Skeletal muscle tissue (tissue), 4 donors: Measurements from ENCODE around the gene JAKMIP3. TPM values are rescaled to one million over a fixed set of nuclear protein-coding genes. Genes with fewer than 3 reads are reported as not detected.

Experiments
- H3K27ac ChIP-seq: one replicate; pipeline ENCODE4 v1.7.0; 2013; ENCODE audit warnings: mild to moderate bottlenecking, low read depth, low read length, inconsistent platforms
- H3K27me3 ChIP-seq, 3 donors: one replicate each; pipeline ENCODE4 v1.7.0; 2013; ENCODE audit warnings: low read length in 3 of 3; ENCODE audit not compliant: control insufficient read depth in 3 of 3, insufficient read depth in 3 of 3
- H3K36me3 ChIP-seq, 3 donors: one replicate each; pipeline ENCODE4 v1.7.0; 2013; ENCODE audit warnings: low read length in 3 of 3; ENCODE audit not compliant: control insufficient read depth in 3 of 3, insufficient read depth in 3 of 3
- H3K4me1 ChIP-seq, 3 donors: one replicate each; pipeline ENCODE4 v1.7.0; 2013; ENCODE audit warnings: low read length in 3 of 3, mild to moderate bottlenecking in 3 of 3; ENCODE audit not compliant: control insufficient read depth in 3 of 3, insufficient read depth in 3 of 3
- H3K4me3 ChIP-seq, 3 donors: one replicate each; pipeline ENCODE4 v1.7.0; 2013; ENCODE audit warnings: low read length in 3 of 3
- H3K9ac ChIP-seq, 3 donors: one replicate each; pipeline ENCODE4 v1.7.0; 2013; ENCODE audit warnings: low read length in 3 of 3, mild to moderate bottlenecking in 3 of 3, moderate library complexity in 2 of 3, low read depth in 1 of 3
- H3K9me3 ChIP-seq, 3 donors: one replicate each; pipeline ENCODE4 v1.7.0; 2013; ENCODE audit warnings: low read length in 3 of 3; ENCODE audit not compliant: control insufficient read depth in 3 of 3
- total RNA-seq: library from RNA; depleted of rRNA; stranded (reverse); fragments of >200 nt; gene quantifications from one replicate; pipeline ENCODE4 v1.2.3, GENCODE V29; 2014
- donor health status: Osteomylitis.

The JAKMIP3 gene
- total RNA-seq, 1 donor from 2014 or later = under 0.01 TPM

- Histone ChIP-seq H3K9ac (peak overlapping the region in 1 of 3 donors; percentile 33), H3K4me3 (no peak overlapping the region)
Measured at GRCh38 chr10:132062641-132063390, 2.9 kb upstream of the JAKMIP3 start.

GRCh38 chr10:132063432-132063831 is 2.3 kb upstream of the JAKMIP3 start:
- Histone ChIP-seq H3K9ac (peak overlapping the region in 1 of 3 donors; percentile 33), H3K4me1 (peaks cover 25 to 34% (median 31%) of the 10 kb centered on the region in 3 donors), H3K27ac (no peak overlapping the region), H3K27me3 (peaks cover 0 to 12% (median 4%) of the 10 kb centered on the region in 3 donors), H3K36me3 (no peaks in the 10 kb centered on the region), H3K4me3 (no peak overlapping the region), H3K9me3 (no peaks in the 10 kb centered on the region)

More at GRCh38 chr10:132062641-132063390, 2.9 kb upstream of the JAKMIP3 start:
- Histone ChIP-seq H3K4me1 (peaks cover 25 to 31% (median 31%) of the 10 kb centered on the region in 3 donors), H3K36me3 (no peaks in the 10 kb centered on the region), H3K27me3 (peaks cover 0 to 17% (median 7%) of the 10 kb centered on the region in 3 donors), H3K9me3 (no peaks in the 10 kb centered on the region), H3K27ac (no peak overlapping the region)

- H3K9me3 ChIP-seq = no peaks in the 10 kb centered on the region
- no peak overlapping the region for H3K4me3 ChIP-seq
- H3K27ac ChIP-seq = peak overlapping the region; percentile 44
- no peaks in the 10 kb centered on the region for H3K36me3 ChIP-seq
- H3K4me1 ChIP-seq = peaks cover 25 to 39% (median 31%) of the 10 kb centered on the region in 3 donors
- no peak overlapping the region for H3K9ac ChIP-seq
- peaks cover 0 to 8% (median 0%) of the 10 kb centered on the region in 3 donors for H3K27me3 ChIP-seq
Measured at GRCh38 chr10:132064082-132064755, 1.5 kb upstream of the JAKMIP3 start.

DNA sequence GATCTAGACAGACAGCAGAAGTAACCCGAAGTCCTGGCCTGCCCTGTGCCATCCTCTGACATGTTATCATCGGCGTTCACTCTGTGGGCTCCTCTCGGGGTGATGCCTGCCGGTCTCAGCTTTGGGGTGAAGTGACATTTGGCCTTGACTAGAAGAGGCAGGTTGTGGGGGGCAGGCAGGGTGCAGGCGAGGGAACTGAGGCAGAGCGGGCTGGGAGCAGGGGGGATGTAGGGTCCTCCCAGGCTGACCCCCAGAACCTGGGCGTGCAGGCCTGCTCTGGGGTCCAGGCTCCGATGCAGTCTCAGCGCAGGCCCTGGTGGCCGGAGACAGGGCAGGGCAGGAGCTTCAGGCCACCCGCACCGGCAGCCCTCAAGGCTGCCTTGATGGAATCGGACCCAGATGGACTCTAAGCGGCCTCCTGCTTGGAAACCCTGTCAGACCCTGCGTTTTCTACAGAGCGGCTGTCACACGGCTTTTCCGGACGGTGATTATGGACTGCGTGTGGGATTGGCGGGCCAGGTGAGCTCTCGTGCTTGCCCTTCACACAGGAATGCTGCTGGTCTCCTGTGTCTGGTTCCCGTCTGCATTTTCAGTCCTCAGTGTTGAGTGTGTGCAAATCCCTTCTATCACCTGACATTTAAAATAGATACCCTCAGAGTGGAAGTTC is 842 bp upstream of the JAKMIP3 start:
- peaks cover 0 to 5% (median 0%) of the 10 kb centered on the region in 3 donors for H3K27me3 ChIP-seq
- H3K4me1 ChIP-seq = peaks cover 25 to 39% (median 31%) of the 10 kb centered on the region in 3 donors
- H3K4me3 ChIP-seq = peak overlapping the region; percentile 82 to 87 (median 83)
- no peaks in the 10 kb centered on the region for H3K36me3 ChIP-seq
- no peaks in the 10 kb centered on the region for H3K9me3 ChIP-seq
- peak overlapping the region; percentile 58 to 85 (median 80) for H3K9ac ChIP-seq
- H3K27ac ChIP-seq = peak overlapping the region; percentile 44

DNA sequence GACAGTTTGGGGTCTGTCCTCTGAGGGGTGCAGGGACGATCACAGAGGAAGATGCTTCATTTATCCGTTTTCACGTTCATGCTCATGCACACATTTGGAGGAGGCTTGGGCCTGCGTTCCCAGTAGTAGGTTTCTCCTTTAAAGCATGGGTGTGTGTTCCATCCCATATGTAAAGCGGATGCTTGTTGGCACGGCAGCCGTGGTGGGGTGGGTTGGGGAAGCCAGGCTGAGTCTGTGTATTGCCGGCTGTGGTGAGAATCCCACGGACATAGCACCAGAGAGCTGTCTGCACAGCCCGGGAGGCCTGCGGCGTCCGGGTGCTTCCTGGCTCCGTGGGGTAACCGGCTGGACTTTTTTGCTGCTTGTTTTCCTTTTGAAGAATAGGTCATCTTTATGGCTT is 440 bp downstream of the JAKMIP3 start:
- Histone ChIP-seq H3K4me3 (peak overlapping the region; percentile 82 to 87 (median 83)), H3K27me3 (peaks cover 0 to 3% (median 0%) of the 10 kb centered on the region in 3 donors), H3K9me3 (no peaks in the 10 kb centered on the region), H3K9ac (peak overlapping the region; percentile 58 to 85 (median 80)), H3K36me3 (no peaks in the 10 kb centered on the region), H3K27ac (peak overlapping the region; percentile 44), H3K4me1 (peaks cover 25 to 39% (median 31%) of the 10 kb centered on the region in 3 donors)

DNA sequence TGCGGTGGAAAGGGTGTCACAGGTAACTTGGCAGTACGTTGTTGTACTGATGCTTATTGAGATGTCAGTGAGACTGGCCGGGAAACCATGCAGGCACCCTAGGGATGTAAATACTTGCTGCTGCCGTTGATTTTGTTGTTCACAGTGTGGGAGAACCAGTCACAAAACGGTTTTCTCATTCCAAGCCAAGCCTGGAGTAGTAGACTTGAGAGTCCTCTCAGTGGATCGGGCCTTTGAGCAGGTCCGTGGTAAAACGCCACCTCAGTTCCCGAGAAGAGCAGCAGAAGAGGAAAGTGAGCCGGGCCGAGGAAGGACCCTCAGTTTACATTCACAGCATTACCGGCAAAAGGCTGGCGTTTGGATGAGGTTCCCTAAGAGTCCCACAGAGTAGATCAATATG is 1.1 kb downstream of the JAKMIP3 start:
- Histone ChIP-seq H3K4me3 (peak overlapping the region; percentile 82 to 87 (median 83)), H3K9ac (peak overlapping the region in 1 of 3 donors; percentile 85)

GRCh38 chr10:132068431-132069121 is 2.8 kb downstream of the JAKMIP3 start:
- Histone ChIP-seq H3K36me3 (no peaks in the 10 kb centered on the region), H3K4me3 (no peak overlapping the region), H3K9me3 (no peaks in the 10 kb centered on the region), H3K4me1 (peaks cover 21 to 35% (median 25%) of the 10 kb centered on the region in 3 donors), H3K27me3 (no peaks in the 10 kb centered on the region), H3K9ac (no peak overlapping the region), H3K27ac (no peak overlapping the region)

More for the DNA sequence above, 1.1 kb downstream of the JAKMIP3 start:
- no peak overlapping the region for H3K27ac ChIP-seq
- no peaks in the 10 kb centered on the region for H3K9me3 ChIP-seq
- peaks cover 25 to 39% (median 31%) of the 10 kb centered on the region in 3 donors for H3K4me1 ChIP-seq
- H3K27me3 ChIP-seq = no peaks in the 10 kb centered on the region
- H3K36me3 ChIP-seq = no peaks in the 10 kb centered on the region

GRCh38 chr10:132069122-132069848 is 3.5 kb downstream of the JAKMIP3 start:
- Histone ChIP-seq H3K9me3 (no peaks in the 10 kb centered on the region), H3K4me3 (no peak overlapping the region), H3K36me3 (no peaks in the 10 kb centered on the region), H3K27ac (no peak overlapping the region), H3K4me1 (peaks cover 21 to 35% (median 25%) of the 10 kb centered on the region in 3 donors), H3K9ac (no peak overlapping the region), H3K27me3 (no peaks in the 10 kb centered on the region)

DNA sequence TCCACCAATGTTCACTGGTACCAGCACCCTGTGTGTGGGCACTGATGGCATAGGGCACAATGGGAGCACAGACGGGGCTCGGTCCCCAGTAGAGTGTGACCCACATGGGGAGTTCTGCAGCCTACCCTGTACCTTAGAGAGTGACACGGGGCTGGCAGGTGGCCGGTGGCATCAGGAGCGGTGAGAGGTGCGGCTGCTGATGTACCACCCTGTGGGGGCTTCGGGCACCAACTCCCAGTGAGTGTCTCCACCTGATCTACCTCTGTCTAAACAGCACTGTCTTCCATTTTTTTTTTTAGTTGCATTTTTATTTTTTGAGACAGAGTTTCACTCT is 4.1 kb downstream of the JAKMIP3 start:
- H3K27ac ChIP-seq = no peak overlapping the region
- no peaks in the 10 kb centered on the region for H3K9me3 ChIP-seq

More for the DNA sequence above, 4.1 kb downstream of the JAKMIP3 start:
- peaks cover 21 to 33% (median 23%) of the 10 kb centered on the region in 3 donors for H3K4me1 ChIP-seq
- H3K4me3 ChIP-seq = no peak overlapping the region
- no peaks in the 10 kb centered on the region for H3K27me3 ChIP-seq
- H3K36me3 ChIP-seq = no peaks in the 10 kb centered on the region
- no peak overlapping the region for H3K9ac ChIP-seq
